Gastroesophageal sphincter (tissue), 3 donors: ENCODE measurements around the gene PGBD5.

ENCODE experiments used
- CTCF ChIP-seq, 4 experiments: fragments of 200-600 bp in 2 of 4; fragments of 450-650 bp in 2 of 4; sonication (generic) in 1 of 4; IDR thresholded peaks; one replicate each; pipeline ENCODE4 v1.5.1; 2017 to 2019; ENCODE audit warnings: antibody characterized with exemption in 4 of 4, mild to moderate bottlenecking in 2 of 4, moderate library complexity in 2 of 4
- POLR2AphosphoS5 ChIP-seq: sonication (generic); formaldehyde crosslinking; IDR thresholded peaks from one replicate; pipeline ENCODE4 v1.6.1; 2017; ENCODE audit warnings: antibody characterized with exemption

GRCh38 chr1:230328342-230329015, 97.7 kb downstream of the PGBD5 start:
- no peak for TF ChIP-seq CTCF (IDR thresholded peaks at IDR 0.05)
- no peak for TF ChIP-seq POLR2AphosphoS5
